ENCODE data around the gene PPP1R14D.

DNA sequence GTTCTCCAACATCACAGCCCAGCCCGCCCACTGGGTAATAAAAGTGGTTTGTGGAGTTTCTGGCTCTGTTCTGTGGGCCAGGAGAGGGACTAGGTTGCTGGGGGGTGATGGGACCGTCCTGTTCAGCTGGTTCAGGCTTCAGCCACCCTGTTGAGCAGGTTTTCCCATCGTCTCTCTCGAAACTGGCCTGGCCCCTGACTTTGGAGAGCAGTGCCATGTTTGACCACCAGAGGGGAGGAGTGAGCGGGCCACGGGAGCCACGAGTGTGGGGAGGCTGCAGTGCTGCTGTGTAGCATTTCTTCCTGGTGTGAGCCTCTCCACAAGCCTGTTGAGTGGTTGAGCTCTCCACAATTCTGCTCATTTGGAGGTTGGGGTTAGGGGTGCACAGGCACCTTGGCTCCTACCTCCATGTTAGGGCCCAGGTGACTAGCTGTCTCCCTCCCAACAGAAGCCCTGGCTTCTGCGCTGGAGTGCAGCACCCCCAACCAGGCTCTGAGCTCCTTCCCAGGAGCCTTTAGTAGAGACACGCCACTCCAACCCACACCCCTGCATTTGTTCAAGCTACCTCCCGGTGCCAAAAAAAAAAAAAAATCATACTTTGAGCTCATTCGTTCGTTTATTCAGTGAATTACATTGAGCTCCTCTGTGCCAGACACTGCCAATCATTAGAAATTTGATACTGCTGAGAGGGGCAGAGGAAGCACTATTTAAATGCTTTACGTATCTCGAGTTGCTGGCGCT, 29.3 kb upstream of the PPP1R14D start:
- peak; percentile 97 for TF ChIP-seq CTCF (IDR thresholded peaks at IDR 0.05)
- no peak for TF ChIP-seq ZFX (IDR thresholded peaks at IDR 0.05; ENCODE audit: borderline replicate concordance)

All from 22Rv1 (cell line).